ENCODE measurements around the gene GLUL. TPM values are rescaled to one million over a fixed set of nuclear protein-coding genes. Genes with fewer than 3 reads are reported as not detected.

GLUL gene
- total RNA-seq, 4 donors from 2014 or later, result 4,746 to 22,010 (median 11,052) TPM

GRCh38 chr1:182430263-182431068, 38.9 kb upstream of the GLUL start:
- in situ Hi-C loops (cut with MboI; ENCODE audit: low sequenced_read_pairs in 4 of 4) (loop anchor here in 3 of 4 donors (25.0 kb wide), 2 partner anchors 332 to 357 kb away; partner anchors contain the start of gene NPL (in 1 of the 3)), intact Hi-C loops (cut with DNase I; ENCODE audit: low total_unique reads) (no loop called here)
- Histone ChIP-seq H3K27ac (no peak overlapping the region), H3K27me3 (no peaks in the 10 kb centered on the region), H3K4me3 (no peak overlapping the region), H3K4me1 (no peaks in the 10 kb centered on the region), H3K9me3 (no peaks in the 10 kb centered on the region), H3K36me3 (no peaks in the 10 kb centered on the region)
- TF ChIP-seq CTCF (IDR thresholded peaks at IDR 0.05 in 4 of 5, conservative IDR thresholded peaks at IDR 0.05 in 1 of 5) (no peak), POLR2A (IDR thresholded peaks at IDR 0.05) (no peak)
- DNase-seq, result no peak
- ATAC-seq, result no peak

GRCh38 chr1:182428043-182428442, 36.5 kb upstream of the GLUL start:
- DNase-seq, result no peak
- intact Hi-C loops (cut with DNase I; ENCODE audit: low total_unique reads), result no loop called here
- in situ Hi-C loops (cut with MboI; ENCODE audit: low sequenced_read_pairs in 4 of 4), result loop anchor here in 3 of 4 donors (25.0 kb wide), 2 partner anchors 334 to 359 kb away; partner anchors contain the start of gene NPL (in 1 of the 3)
- H3K9me3 ChIP-seq, result no peaks in the 10 kb centered on the region
- TF ChIP-seq CTCF (IDR thresholded peaks at IDR 0.05 in 4 of 5, conservative IDR thresholded peaks at IDR 0.05 in 1 of 5) (no peak), POLR2A (IDR thresholded peaks at IDR 0.05) (no peak)
- no peaks in the 10 kb centered on the region for H3K36me3 ChIP-seq
- no peak for ATAC-seq
- H3K4me3 ChIP-seq, result no peak overlapping the region
- no peaks in the 10 kb centered on the region for H3K27me3 ChIP-seq
- no peak overlapping the region for H3K27ac ChIP-seq
- H3K4me1 ChIP-seq, result no peaks in the 10 kb centered on the region

GRCh38 chr1:182426442-182427430, 35.1 kb upstream of the GLUL start:
- Histone ChIP-seq H3K36me3 (no peaks in the 10 kb centered on the region), H3K9me3 (no peaks in the 10 kb centered on the region), H3K4me1 (no peaks in the 10 kb centered on the region), H3K4me3 (no peak overlapping the region), H3K27ac (no peak overlapping the region), H3K27me3 (no peaks in the 10 kb centered on the region)
- intact Hi-C loops (cut with DNase I; ENCODE audit: low total_unique reads) (no loop called here), in situ Hi-C loops (cut with MboI; ENCODE audit: low sequenced_read_pairs in 4 of 4) (loop anchor here in 3 of 4 donors (25.0 kb wide), 2 partner anchors 336 to 361 kb away; partner anchors contain the start of gene NPL (in 1 of the 3))
- ATAC-seq (no peak), DNase-seq (no peak)
- TF ChIP-seq CTCF (IDR thresholded peaks at IDR 0.05 in 4 of 5, conservative IDR thresholded peaks at IDR 0.05 in 1 of 5), result no peak
- no peak for TF ChIP-seq POLR2A (IDR thresholded peaks at IDR 0.05)

DNA sequence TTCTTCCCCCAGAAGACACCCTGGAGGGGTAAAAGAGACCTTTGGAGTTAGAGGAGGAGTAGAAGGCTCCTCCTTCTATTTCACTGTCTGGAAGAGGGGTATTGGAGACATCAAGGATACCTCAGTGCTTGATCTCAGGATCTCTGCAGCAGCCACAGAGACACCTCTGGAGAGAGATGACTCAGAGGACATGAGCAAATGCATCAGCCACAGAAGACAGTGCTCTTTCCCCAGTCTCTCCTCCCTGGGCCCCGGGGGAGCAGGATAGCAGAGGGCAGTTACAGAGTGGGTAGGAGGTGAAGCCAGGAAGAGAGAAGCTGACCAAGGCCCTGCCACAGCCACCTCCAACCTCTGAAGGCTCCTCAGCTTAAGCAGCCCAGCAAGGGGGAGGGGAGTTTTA, 24.2 kb upstream of the GLUL start:
- intact Hi-C loops (cut with DNase I; ENCODE audit: low total_unique reads), result no loop called here

More for the DNA sequence above, 24.2 kb upstream of the GLUL start:
- TF ChIP-seq CTCF (IDR thresholded peaks at IDR 0.05 in 4 of 5, conservative IDR thresholded peaks at IDR 0.05 in 1 of 5) (no peak), POLR2A (IDR thresholded peaks at IDR 0.05) (no peak)
- H3K9me3 ChIP-seq, result no peaks in the 10 kb centered on the region
- H3K27me3 ChIP-seq, result no peaks in the 10 kb centered on the region
- H3K4me1 ChIP-seq, result peaks cover 3% of the 10 kb centered on the region in 2 donors
- in situ Hi-C loops (cut with MboI; ENCODE audit: low sequenced_read_pairs in 4 of 4), result loop anchor here in 1 of 4 donors (25.0 kb wide), 1 partner anchor 928 kb away; the partner anchor contains the start of gene CACNA1E
- no peak overlapping the region for H3K27ac ChIP-seq
- no peak for DNase-seq
- no peaks in the 10 kb centered on the region for H3K36me3 ChIP-seq
- no peak for ATAC-seq
- no peak overlapping the region for H3K4me3 ChIP-seq

Measured in gastrocnemius medialis (tissue), 4 donors.